Superior temporal gyrus (tissue), 1 donor: ENCODE measurements around the gene SH3D19.
"Not testable (repeated sequence)": the region's sequence is repeated elsewhere in the genome, so short reads cannot be mapped to it uniquely, and the experiment has no call there.

ENCODE experiments used
- DNase-seq: peaks from one replicate; pipeline ENCODE4 v3.0.0-alpha.2; 2016; ENCODE audit errors: extremely low spot score

Gene SH3D19

GRCh38 chr4:151099229-151099975 lies 226.0 kb downstream of the SH3D19 start, which contains the start of gene RPS3A:
Gene RPS3A (plus strand): TSS chr4:151099628. CDS start chr4:151099653, 25 bp downstream.
- DNase-seq = peak; percentile 98

- DNase-seq = no peak
These were observed 226.5 kb downstream of the SH3D19 start for GRCh38 chr4:151098979-151099228.

- no peak for DNase-seq
These were observed 227.6 kb downstream of the SH3D19 start for GRCh38 chr4:151097759-151098158.

- DNase-seq = no peak
These were observed 230.3 kb downstream of the SH3D19 start for GRCh38 chr4:151095142-151095541.

GRCh38 chr4:151094290-151094751 lies 231.1 kb downstream of the SH3D19 start:
- DNase-seq = no peak

- no peak for DNase-seq
These were observed 232.2 kb downstream of the SH3D19 start for GRCh38 chr4:151093203-151093602.

- no peak for DNase-seq
These were observed 232.9 kb downstream of the SH3D19 start for GRCh38 chr4:151092488-151092887.

GRCh38 chr4:151091047-151091446 lies 234.4 kb downstream of the SH3D19 start:
- DNase-seq = no peak

- no peak for DNase-seq
These were observed 237.9 kb downstream of the SH3D19 start for GRCh38 chr4:151087467-151087866.

- not testable (repeated sequence) for DNase-seq
These were observed 247.4 kb downstream of the SH3D19 start for GRCh38 chr4:151077978-151078377.

- no peak for DNase-seq
These were observed 250.9 kb downstream of the SH3D19 start for GRCh38 chr4:151074416-151074916.
